GM13976 (cell line): ENCODE results near the gene CFD.

ENCODE experiments used
- DNase-seq: peaks from one replicate; pipeline ENCODE4 v3.0.0; 2012; ENCODE audit warnings: low spot score
- in situ Hi-C: fragments of 300-500 bp; cut with MboI; formaldehyde crosslinking; loops from one replicate; pipeline ENCODE4 v1.12.0; 2022; ENCODE audit warnings: low sequenced_read_pairs, mixed read lengths, inconsistent platforms; ENCODE audit not compliant: unreplicated experiment
- TF ChIP-seq, protein P1 (sequence below): IDR thresholded peaks from 2 replicates; pipeline ENCODE4 v1.5.1; 2012; ENCODE audit warnings: borderline replicate concordance, mild to moderate bottlenecking; ENCODE audit not compliant: insufficient read depth; ENCODE audit errors: extremely low read depth, missing control alignments, control extremely low read depth

Gene CFD

GRCh38 chr19:899336-900042 is 40.0 kb downstream of the CFD start:
- TF ChIP-seq, protein P1, sequence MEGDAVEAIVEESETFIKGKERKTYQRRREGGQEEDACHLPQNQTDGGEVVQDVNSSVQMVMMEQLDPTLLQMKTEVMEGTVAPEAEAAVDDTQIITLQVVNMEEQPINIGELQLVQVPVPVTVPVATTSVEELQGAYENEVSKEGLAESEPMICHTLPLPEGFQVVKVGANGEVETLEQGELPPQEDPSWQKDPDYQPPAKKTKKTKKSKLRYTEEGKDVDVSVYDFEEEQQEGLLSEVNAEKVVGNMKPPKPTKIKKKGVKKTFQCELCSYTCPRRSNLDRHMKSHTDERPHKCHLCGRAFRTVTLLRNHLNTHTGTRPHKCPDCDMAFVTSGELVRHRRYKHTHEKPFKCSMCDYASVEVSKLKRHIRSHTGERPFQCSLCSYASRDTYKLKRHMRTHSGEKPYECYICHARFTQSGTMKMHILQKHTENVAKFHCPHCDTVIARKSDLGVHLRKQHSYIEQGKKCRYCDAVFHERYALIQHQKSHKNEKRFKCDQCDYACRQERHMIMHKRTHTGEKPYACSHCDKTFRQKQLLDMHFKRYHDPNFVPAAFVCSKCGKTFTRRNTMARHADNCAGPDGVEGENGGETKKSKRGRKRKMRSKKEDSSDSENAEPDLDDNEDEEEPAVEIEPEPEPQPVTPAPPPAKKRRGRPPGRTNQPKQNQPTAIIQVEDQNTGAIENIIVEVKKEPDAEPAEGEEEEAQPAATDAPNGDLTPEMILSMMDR = no peak
- in situ Hi-C loops = no loop called here
- no peak for DNase-seq

DNA sequence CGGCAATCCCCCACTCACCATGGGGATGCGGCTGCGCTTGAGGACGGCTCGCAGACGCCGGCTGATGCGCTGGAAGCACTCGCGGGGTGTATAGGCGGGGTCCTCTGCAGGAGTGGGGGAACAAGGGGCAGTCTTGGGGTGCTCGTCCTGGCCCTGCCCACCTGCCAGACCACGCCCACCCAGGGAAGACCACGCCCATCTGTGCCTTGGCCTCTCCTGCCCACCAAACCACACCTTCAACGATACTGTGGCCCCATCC is 40.5 kb downstream of the CFD start:
- in situ Hi-C loops = no loop called here
- no peak for DNase-seq
- TF ChIP-seq, protein P1 = no peak

DNA sequence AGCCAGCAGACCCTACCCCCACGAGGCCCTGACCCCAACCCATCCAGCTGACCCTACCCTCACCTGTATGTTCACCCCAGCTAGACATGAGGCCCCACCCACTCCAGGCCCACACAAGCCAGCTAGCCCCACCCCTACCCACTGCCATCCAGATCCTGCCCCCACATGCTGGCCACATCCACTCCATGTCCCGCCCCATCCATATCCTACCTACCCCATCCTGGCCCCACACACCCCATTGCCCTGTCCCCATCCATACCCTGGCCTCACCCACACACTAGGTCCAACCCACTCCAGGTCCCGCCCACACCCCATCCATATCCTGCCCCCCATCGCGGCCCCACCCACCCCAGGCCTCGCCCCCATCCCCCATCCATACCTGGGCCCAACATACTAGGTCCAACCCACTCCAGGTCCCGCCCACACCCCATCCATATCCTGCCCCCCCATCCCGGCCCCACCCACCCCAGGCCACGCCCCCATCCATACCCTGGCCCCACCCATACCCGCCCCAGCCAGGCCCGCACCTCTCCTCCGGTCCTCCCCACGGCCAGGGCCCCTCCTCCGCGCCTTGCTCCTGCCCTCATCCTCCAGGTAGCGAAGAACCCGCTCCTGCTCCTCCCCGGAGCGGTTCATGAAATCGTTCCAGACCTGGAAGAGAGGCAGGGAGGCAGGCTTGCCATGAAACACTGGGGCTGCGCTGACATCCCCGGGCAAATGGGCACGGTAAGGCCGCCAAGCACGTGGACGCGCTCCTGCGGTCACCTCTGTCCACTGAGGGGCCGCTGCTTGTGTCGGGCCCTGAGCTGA is 41.0 kb downstream of the CFD start:
- DNase-seq = no peak
- in situ Hi-C loops = no loop called here
- TF ChIP-seq, protein P1 = no peak

DNA sequence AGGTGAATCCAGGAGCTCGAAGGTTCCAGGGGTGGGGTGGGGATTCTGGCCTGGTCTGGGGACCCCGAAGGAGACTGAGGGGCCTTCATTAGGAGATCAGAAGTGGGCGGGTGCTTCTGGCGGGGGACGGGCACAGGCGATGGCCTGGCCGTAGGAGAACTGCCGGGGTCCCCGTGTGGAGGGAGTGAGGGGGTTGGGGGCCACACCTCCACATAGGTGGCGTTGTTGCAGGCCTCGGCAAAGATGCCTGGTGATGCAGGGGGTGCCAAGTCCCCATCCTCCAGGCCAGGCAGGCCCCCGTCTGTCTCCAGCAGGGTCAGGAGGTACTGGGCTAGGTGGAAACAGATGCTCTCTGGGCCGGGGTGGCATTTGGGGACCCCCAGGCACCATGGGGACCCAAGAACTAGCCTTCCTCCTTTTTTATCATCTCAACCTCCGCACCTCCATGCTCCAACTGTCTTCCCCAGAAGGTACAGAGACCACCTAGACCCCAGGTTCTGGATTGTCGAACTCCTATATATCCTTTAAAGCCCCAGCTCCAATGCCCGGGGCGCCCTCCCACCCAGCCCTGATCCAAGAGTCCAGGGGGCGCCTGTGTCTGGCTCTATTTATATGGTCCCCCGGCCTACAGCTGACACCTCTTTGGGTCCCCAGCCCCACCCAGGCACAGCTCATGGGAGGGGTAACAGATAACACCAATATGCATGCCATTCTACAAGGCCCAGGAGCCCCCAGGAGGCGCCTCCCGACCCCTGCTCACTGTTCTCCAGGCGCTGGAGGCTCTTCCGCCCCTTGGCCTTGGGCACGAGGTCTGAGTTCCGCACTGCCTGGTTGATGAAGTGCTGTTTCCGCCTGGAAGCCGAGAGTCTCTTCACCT is 42.0 kb downstream of the CFD start:
- in situ Hi-C loops = no loop called here
- TF ChIP-seq, protein P1 = no peak
- DNase-seq = no peak

- in situ Hi-C loops = no loop called here
- TF ChIP-seq, protein P1 = no peak
- no peak for DNase-seq
Observed at GRCh38 chr19:902093-902370, 42.6 kb downstream of the CFD start.

DNA sequence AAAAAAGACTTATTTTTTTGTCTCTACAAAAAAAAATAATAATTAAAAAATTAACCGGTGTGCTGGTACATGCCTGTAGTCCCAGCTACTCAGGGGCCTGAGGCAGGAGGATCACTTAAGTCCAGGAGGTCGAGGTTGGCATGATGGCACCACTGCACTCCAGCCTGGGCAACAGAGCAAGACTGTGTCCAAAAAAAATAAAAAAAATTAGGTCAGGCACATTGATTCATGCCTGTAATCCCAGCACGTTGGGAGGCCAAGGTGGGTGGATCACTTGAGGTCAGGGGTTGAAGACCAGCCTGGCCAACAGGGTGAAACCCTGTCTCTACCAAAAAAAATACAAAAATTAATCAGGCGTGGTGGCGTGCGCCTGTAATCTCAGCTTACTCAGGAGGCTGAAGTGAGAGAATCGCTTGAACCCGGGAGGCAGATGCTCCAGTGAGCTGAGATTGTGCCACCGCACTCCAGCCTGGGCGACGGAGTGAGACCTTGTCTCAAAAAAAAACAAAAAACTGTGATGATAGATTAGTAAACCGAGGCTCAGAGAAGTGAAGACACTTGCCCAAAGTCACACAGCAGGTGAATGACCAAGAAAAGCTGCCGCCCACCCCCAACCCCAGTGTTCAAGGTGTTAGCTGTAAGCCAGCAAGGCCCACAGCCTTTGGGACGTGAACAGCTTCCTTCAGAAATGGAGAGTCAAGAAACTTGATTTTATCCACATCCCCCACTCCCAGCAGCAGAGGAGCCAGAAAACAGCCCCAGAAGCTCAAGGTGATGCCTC is 43.2 kb downstream of the CFD start:
- TF ChIP-seq, protein P1 = no peak
- no peak for DNase-seq
- in situ Hi-C loops = no loop called here
